Mammary epithelial cell (primary cell): ENCODE measurements around the gene TRMT61A.

Source experiments
- EZH2 ChIP-seq: IDR thresholded peaks from 2 replicates; pipeline ENCODE4 v1.6.1; 2012; ENCODE audit warnings: low read length, inconsistent platforms, borderline replicate concordance
- TF ChIP-seq, protein P1 (sequence below), 2 donors: IDR thresholded peaks in 1 of 2; conservative IDR thresholded peaks in 1 of 2; 2 replicates each; pipeline ENCODE4 v1.5.1; 2011 to 2012; ENCODE audit warnings: inconsistent platforms in 2 of 2, low read length in 2 of 2, mild to moderate bottlenecking in 2 of 2, control low read depth in 1 of 2, low read depth in 1 of 2; ENCODE audit not compliant: insufficient read depth in 1 of 2; ENCODE audit errors: extremely low read depth in 1 of 2

DNA sequence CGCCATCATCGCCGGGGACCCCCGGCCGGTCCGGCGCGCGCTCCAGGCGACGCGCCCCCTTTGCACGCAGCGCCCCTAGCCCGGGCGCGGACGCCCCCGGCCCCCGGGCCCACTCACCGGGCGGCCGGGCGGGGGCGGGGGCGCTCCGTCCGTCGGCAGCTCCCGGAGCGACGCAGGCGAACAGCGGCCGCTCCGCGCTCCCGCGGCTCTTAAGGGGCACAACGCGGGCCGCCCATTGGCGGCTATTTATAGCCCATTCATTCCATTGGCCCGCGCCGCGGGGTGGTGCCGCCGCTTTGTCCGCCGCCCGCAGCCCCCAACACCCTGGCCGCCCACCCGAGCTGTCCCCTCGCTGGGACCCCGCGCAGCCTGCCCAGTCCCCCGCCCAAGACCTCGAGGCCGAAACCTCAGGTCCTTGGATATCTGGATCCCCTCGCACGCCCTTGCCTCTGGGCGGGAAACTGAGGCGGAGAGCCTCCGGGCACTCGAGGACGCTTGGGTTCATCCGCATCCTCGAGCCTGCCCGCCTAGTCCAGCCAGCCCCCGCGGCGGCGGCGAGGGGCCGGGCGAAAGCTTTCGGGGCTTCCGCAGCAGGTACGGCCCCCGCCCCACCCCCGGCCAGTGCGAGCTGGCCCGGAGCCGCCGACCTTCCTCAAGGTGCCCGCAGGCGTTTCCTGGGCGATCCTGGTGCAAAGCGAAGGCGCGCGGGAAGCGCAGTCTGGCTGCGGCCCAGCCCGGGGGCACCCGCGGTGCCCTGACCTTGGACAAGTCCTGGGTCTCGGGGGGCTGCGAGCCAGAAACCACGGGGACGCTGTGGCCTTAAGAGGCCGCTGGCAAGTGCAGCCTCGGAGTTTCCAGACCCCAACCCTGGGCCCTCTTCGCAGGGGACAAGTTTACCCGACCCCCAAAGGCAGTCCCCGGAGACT, 6.1 kb upstream of the TRMT61A start, which contains the start of gene CKB:
- no peak for TF ChIP-seq EZH2
- TF ChIP-seq, protein P1, sequence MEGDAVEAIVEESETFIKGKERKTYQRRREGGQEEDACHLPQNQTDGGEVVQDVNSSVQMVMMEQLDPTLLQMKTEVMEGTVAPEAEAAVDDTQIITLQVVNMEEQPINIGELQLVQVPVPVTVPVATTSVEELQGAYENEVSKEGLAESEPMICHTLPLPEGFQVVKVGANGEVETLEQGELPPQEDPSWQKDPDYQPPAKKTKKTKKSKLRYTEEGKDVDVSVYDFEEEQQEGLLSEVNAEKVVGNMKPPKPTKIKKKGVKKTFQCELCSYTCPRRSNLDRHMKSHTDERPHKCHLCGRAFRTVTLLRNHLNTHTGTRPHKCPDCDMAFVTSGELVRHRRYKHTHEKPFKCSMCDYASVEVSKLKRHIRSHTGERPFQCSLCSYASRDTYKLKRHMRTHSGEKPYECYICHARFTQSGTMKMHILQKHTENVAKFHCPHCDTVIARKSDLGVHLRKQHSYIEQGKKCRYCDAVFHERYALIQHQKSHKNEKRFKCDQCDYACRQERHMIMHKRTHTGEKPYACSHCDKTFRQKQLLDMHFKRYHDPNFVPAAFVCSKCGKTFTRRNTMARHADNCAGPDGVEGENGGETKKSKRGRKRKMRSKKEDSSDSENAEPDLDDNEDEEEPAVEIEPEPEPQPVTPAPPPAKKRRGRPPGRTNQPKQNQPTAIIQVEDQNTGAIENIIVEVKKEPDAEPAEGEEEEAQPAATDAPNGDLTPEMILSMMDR (conservative IDR thresholded peaks at IDR 0.05 in 1 of 2, IDR thresholded peaks at IDR 0.05 in 1 of 2; ENCODE audit: extremely low read depth in 1 of 2, insufficient read depth in 1 of 2, low read depth in 1 of 2, low read length in 2 of 2): no peak
